HepG2 (cell line): Measurements from ENCODE around the gene FBRSL1. TPM values are rescaled to one million over a fixed set of nuclear protein-coding genes. Genes with fewer than 3 reads are reported as not detected.

ENCODE experiments used
- ATAC-seq: fragments of 200-7000 bp; cut with Tn5 transposase; 3 replicates; pipeline ENCODE4 v1.9.1; 2020; ENCODE audit warnings: mild to moderate bottlenecking, moderate library complexity
- BruUV-seq: library from RNA; stranded (reverse); fragments of 400-500 nt; replicated peaks from 2 replicates; lab custom pipeline; 2021; lab: Mats Ljungman, UMichigan
- CTCF ChIA-PET: fragments of 300-600 bp; formaldehyde crosslinking; extraction: SDS; loops from one replicate; lab custom pipeline; 2021; ENCODE audit warnings: low total read pairs, inconsistent platforms, low intra/inter-chr PET ratio; lab: Yijun Ruan, JAX
- POLR2A ChIA-PET: fragments of 350-600 bp; sonication (Branson Sonifier 250); formaldehyde crosslinking; loops from one replicate; lab custom pipeline; 2020; ENCODE audit warnings: antibody characterized with exemption, inconsistent platforms; lab: Yijun Ruan, JAX
- DNase-seq: peaks from one replicate; pipeline ENCODE4 v3.0.0-alpha.2; 2015; ENCODE audit warnings: low spot score
- FAIRE-seq: peaks from 3 replicates; lab custom pipeline; 2011; peaks lifted over from hg19 to GRCh38; lab: Jason Lieb, UNC
- H2AFZ ChIP-seq: one replicate; pipeline ENCODE4 v1.6.1; 2011; ENCODE audit warnings: low read length, inconsistent platforms
- H3K27ac ChIP-seq: fragments of 300-600 bp; 3 replicates; pipeline ENCODE4 v1.8.0; 2011; ENCODE audit warnings: mixed run types, mild to moderate bottlenecking, mixed read lengths, low read length, inconsistent platforms; ENCODE audit not compliant: insufficient read depth; ENCODE audit errors: extremely low read length
- H3K27me3 ChIP-seq, 2 experiments: fragments of 200-600 bp in 1 of 2; 2 replicates in 1 of 2; 3 replicates in 1 of 2; pipeline versions ENCODE4 v1.6.0 to v1.8.0; 2011; ENCODE audit warnings: low read length in 2 of 2, mild to moderate bottlenecking in 2 of 2, moderate library complexity in 2 of 2, inconsistent platforms in 1 of 2; ENCODE audit not compliant: insufficient read depth in 2 of 2, control insufficient read depth in 1 of 2
- H3K36me3 ChIP-seq, 2 experiments: fragments of 200-600 bp in 1 of 2; replicated peaks in 1 of 2; 2 replicates in 1 of 2; 3 replicates in 1 of 2; pipeline versions ENCODE4 v1.5.1 to v1.8.0; 2011; ENCODE audit warnings: low read length in 2 of 2, inconsistent platforms in 1 of 2; ENCODE audit not compliant: insufficient read depth in 2 of 2, control insufficient read depth in 1 of 2
- H3K4me1 ChIP-seq: 2 replicates; pipeline ENCODE4 v1.5.1; 2012; ENCODE audit warnings: low read length, inconsistent platforms; ENCODE audit not compliant: insufficient read depth
- H3K4me2 ChIP-seq: 2 replicates; pipeline ENCODE4 v1.6.0; 2011; ENCODE audit warnings: low read depth, low read length, inconsistent platforms
- H3K4me3 ChIP-seq, 3 experiments: fragments of 200-600 bp in 1 of 3; sonication (generic), shearing (Covaris generic) in 1 of 3; replicated peaks in 1 of 3; 2 replicates each; pipeline ENCODE4 v1.5.1; 2011 to 2016; ENCODE audit warnings: low read length in 3 of 3, inconsistent platforms in 2 of 3, low read depth in 2 of 3, mild to moderate bottlenecking in 2 of 3, control low read depth in 1 of 3, mixed read lengths in 1 of 3; ENCODE audit not compliant: insufficient read depth in 1 of 3
- H3K79me2 ChIP-seq: one replicate; pipeline ENCODE4 v1.6.1; 2011; ENCODE audit warnings: low read length, inconsistent platforms; ENCODE audit not compliant: insufficient read depth
- H3K9ac ChIP-seq: 2 replicates; pipeline ENCODE4 v1.6.0; 2011; ENCODE audit warnings: mild to moderate bottlenecking, low read depth, low read length, inconsistent platforms; ENCODE audit not compliant: insufficient read depth
- H3K9me3 ChIP-seq: 2 replicates; pipeline ENCODE4 v1.5.1; 2012; ENCODE audit warnings: mild to moderate bottlenecking, low read length
- H4K20me1 ChIP-seq: 2 replicates; pipeline ENCODE4 v1.6.0; 2011; ENCODE audit warnings: inconsistent platforms, mild to moderate bottlenecking, low read length, moderate library complexity; ENCODE audit not compliant: insufficient read depth
- MLLT10 ChIP-seq: sonication (generic); formaldehyde crosslinking; IDR thresholded peaks from 2 replicates; pipeline ENCODE4 v1.4.0; 2020; ENCODE audit warnings: missing genetic modification reagents
- NR3C1 ChIP-seq: sonication (generic); formaldehyde crosslinking; IDR thresholded peaks from 2 replicates; pipeline ENCODE4 v1.4.0; 2020; ENCODE audit warnings: missing genetic modification reagents
- ZFY ChIP-seq: sonication (generic); formaldehyde crosslinking; IDR thresholded peaks from 2 replicates; pipeline ENCODE4 v1.4.0; 2020; ENCODE audit warnings: missing genetic modification reagents
- ZNF577 ChIP-seq: sonication (generic); formaldehyde crosslinking; IDR thresholded peaks from 2 replicates; pipeline ENCODE4 v1.4.0; 2020; ENCODE audit warnings: mild to moderate bottlenecking, low read depth, missing genetic modification reagents, borderline replicate concordance
- ZSCAN20 ChIP-seq: sonication (generic); formaldehyde crosslinking; IDR thresholded peaks from 2 replicates; pipeline ENCODE4 v1.4.0; 2020; ENCODE audit warnings: missing genetic modification reagents, mild to moderate bottlenecking, borderline replicate concordance
- WGBS: methylation state at CpG from one replicate; pipeline ENCODE4 v1.1.6; 2017; ENCODE audit warnings: low lambda C conversion rate; 5-methylcytosine and 5-hydroxymethylcytosine counted together
- in situ Hi-C: cut with HindIII; loops from 2 replicates; pipeline ENCODE4 v1.10.0; 2017; ENCODE audit warnings: low pct_unique_long_range_greater_than_20kb; ENCODE audit not compliant: extremely low pct_ligation_motif_present
- intact Hi-C: fragments of 100-400 bp; cut with micrococcal nuclease; formaldehyde crosslinking; loops from one replicate; pipeline ENCODE4 v1.10.0; 2022; ENCODE audit not compliant: unreplicated experiment
- polyA plus RNA-seq, 8 experiments: library from polyadenylated mRNA; depleted of rRNA in 3 of 8; stranded (reverse) in 7 of 8; unstranded in 1 of 8; fragments of >200 nt; fragmentation: Illumina TruSeq in 4 of 8; extraction: Trizol in 4 of 8; gene quantifications; 2 replicates each; pipeline versions ENCODE4 v1.2.1 to v1.2.3, GENCODE V29; 2011 to 2016; ENCODE audit warnings: low read depth in 4 of 8, missing spikeins in 1 of 8, mixed read lengths in 1 of 8; ENCODE audit not compliant: insufficient read depth in 1 of 8
- total RNA-seq, 5 experiments: library from RNA; depleted of rRNA; stranded (reverse); fragments of >200 nt; fragmentation: Illumina TruSeq; extraction: Trizol; gene quantifications; 2 replicates each; pipeline ENCODE4 v1.2.3, GENCODE V29; 2016; ENCODE audit warnings: low read depth in 1 of 5
- TF ChIP-seq, protein P1 (sequence below): sonication (generic); formaldehyde crosslinking; IDR thresholded peaks from 2 replicates; pipeline ENCODE4 v1.4.0; 2020; ENCODE audit warnings: missing genetic modification reagents

FBRSL1 gene
- total and polyA plus RNA-seq, 2 of the 13 experiments (the other 11 are each of a cell fraction or from before 2014, with no cell fraction given) = 3.6 to 7.9 TPM

DNA sequence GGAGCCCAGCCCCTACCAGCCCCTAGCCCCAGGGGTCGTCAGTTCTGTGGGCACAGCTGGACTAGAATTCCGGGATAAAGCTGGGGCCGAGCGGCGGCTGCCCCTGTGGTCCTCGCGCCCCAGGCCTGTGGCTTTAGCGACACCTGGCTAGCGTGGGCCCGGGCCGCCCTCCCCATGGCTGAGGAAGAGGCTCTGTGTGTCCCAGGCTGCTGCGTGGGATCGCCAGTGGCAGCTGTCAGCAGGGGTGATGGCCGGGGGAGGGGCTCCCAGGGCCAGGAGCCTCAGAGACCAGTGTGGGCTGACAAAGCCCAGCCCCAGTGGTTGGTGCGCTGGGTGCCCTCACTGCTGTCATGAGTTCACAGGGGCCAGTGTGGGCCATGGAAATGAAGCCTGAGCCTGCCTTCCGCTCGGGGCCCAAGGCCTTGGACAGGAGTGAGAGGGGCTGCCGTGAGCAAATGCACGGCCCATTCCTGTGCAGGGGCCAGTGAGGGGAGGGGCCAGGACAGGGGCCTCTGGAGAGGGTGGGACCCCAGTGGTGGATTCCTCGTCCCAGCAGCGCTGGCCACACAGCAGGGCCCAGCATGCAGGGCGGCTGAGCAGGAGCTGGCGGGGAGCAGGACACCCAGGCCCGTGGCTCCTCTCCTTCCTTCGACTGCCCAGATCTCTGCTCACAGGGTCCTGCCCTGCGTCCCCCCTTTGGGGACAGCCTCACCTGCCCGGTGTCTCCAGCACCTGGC lies 11.4 kb downstream of the FBRSL1 start:
- FAIRE-seq (no peak), DNase-seq (no peak), ATAC-seq (no peak; the same call in 2 of the 3 replicates)
- 88% methylated on average over 2 of the region's 27 CpGs for WGBS
- in situ Hi-C loops (no loop called here), intact Hi-C loops (no loop called here)
- H3K27ac ChIP-seq = no peak overlapping the region
- H2AFZ ChIP-seq = no peak overlapping the region
- H3K4me3 ChIP-seq = no peak overlapping the region
- peaks cover 87% of the 10 kb centered on the region for H3K79me2 ChIP-seq
- H3K9me3 ChIP-seq = no peaks in the 10 kb centered on the region
- H3K4me2 ChIP-seq = no peak overlapping the region
- H3K4me1 ChIP-seq = peaks cover 32% of the 10 kb centered on the region
- H3K36me3 ChIP-seq = peaks cover 0 to 2% of the 10 kb centered on the region in 2 experiments; a peak in 1 of 5 replicates
- H4K20me1 ChIP-seq = peaks cover 87% of the 10 kb centered on the region
- POLR2A ChIA-PET = no interaction called here
- H3K9ac ChIP-seq = peak overlapping the region; percentile 5; the same call in 1 of the 2 replicates
- no TSS peak for BruUV-seq
- TF ChIP-seq NR3C1 (CRISPR knock-in tag) (no peak), MLLT10 (no peak), ZFY (0 out of 2 replicates have a peak, but pooled peaks have one; percentile 6), ZSCAN20 (no peak), ZNF577 (no peak)
- TF ChIP-seq, protein P1, sequence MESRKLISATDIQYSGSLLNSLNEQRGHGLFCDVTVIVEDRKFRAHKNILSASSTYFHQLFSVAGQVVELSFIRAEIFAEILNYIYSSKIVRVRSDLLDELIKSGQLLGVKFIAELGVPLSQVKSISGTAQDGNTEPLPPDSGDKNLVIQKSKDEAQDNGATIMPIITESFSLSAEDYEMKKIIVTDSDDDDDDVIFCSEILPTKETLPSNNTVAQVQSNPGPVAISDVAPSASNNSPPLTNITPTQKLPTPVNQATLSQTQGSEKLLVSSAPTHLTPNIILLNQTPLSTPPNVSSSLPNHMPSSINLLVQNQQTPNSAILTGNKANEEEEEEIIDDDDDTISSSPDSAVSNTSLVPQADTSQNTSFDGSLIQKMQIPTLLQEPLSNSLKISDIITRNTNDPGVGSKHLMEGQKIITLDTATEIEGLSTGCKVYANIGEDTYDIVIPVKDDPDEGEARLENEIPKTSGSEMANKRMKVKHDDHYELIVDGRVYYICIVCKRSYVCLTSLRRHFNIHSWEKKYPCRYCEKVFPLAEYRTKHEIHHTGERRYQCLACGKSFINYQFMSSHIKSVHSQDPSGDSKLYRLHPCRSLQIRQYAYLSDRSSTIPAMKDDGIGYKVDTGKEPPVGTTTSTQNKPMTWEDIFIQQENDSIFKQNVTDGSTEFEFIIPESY (CRISPR knock-in tag) = peak; percentile 51; the same call in 1 of the 2 replicates
- CTCF ChIA-PET = no interaction called here
- H3K27me3 ChIP-seq = no peaks in the 10 kb centered on the region
